Activated T-helper 2 cell treated with anti-CD3 and anti-CD28 coated beads, Interferon-gamma antibody, Interleukin-2, Interleukin-4, amounts not matched to agents 10 μg/mL and 5 μg/mL and 100 μg/mL, durations not matched to agents 14 hours and 24 hours and 36 hours (primary cell): ENCODE results near the gene PARP11. TPM values are rescaled to one million over a fixed set of nuclear protein-coding genes. Genes with fewer than 3 reads are reported as not detected.

Experiments used
- DNase-seq: peaks from one replicate; pipeline ENCODE4 v3.0.0; 2021; ENCODE audit warnings: low spot score
- H3K27ac Mint-ChIP-seq: one replicate; pipeline ENCODE4 v1.8.0; 2021; ENCODE audit warnings: mixed read lengths
- H3K27me3 Mint-ChIP-seq: one replicate; pipeline ENCODE4 v1.8.0; 2021; ENCODE audit warnings: low read depth, mixed read lengths
- H3K36me3 Mint-ChIP-seq: one replicate; pipeline ENCODE4 v1.8.0; 2021; ENCODE audit warnings: low read depth, mixed read lengths
- H3K4me1 Mint-ChIP-seq: one replicate; pipeline ENCODE4 v1.8.0; 2021; ENCODE audit warnings: low read depth, mixed read lengths
- H3K4me3 Mint-ChIP-seq: one replicate; pipeline ENCODE4 v1.8.0; 2021; ENCODE audit warnings: low read depth, mild to moderate bottlenecking, moderate library complexity, mixed read lengths
- H3K9me3 Mint-ChIP-seq: one replicate; pipeline ENCODE4 v1.8.0; 2021; ENCODE audit warnings: mixed read lengths
- intact Hi-C: fragments of 100-400 bp; cut with micrococcal nuclease; formaldehyde crosslinking; loops from one replicate; pipeline ENCODE4 v1.15.1; 2023
- total RNA-seq: library from RNA; stranded (reverse); gene quantifications from 2 replicates; pipeline ENCODE4 v1.2.3, GENCODE V29; 2022

Gene PARP11
- total RNA-seq, 1 donor from 2014 or later: 16.0 TPM

- no peaks in the 10 kb centered on the region for H3K27me3 Mint-ChIP-seq
- peaks cover 15% of the 10 kb centered on the region for H3K36me3 Mint-ChIP-seq
- H3K4me1 Mint-ChIP-seq: peaks cover 25% of the 10 kb centered on the region
- no peak for DNase-seq
- no peaks in the 10 kb centered on the region for H3K9me3 Mint-ChIP-seq
- no peak overlapping the region for H3K27ac Mint-ChIP-seq
- H3K4me3 Mint-ChIP-seq: no peak overlapping the region
- intact Hi-C loops: no loop called here
Measured at GRCh38 chr12:3834774-3835173, 38.4 kb downstream of the PARP11 start.

- H3K4me1 Mint-ChIP-seq: peaks cover 25% of the 10 kb centered on the region
- no peak overlapping the region for H3K4me3 Mint-ChIP-seq
- no peaks in the 10 kb centered on the region for H3K27me3 Mint-ChIP-seq
- intact Hi-C loops: no loop called here
- no peak overlapping the region for H3K27ac Mint-ChIP-seq
- H3K9me3 Mint-ChIP-seq: no peaks in the 10 kb centered on the region
- H3K36me3 Mint-ChIP-seq: peaks cover 11% of the 10 kb centered on the region
- DNase-seq: no peak
Measured at GRCh38 chr12:3833670-3834310, 39.4 kb downstream of the PARP11 start.

- no peaks in the 10 kb centered on the region for H3K27me3 Mint-ChIP-seq
- H3K4me3 Mint-ChIP-seq: no peak overlapping the region
- H3K4me1 Mint-ChIP-seq: peaks cover 19% of the 10 kb centered on the region
- no peaks in the 10 kb centered on the region for H3K9me3 Mint-ChIP-seq
- DNase-seq: no peak
- no peak overlapping the region for H3K27ac Mint-ChIP-seq
- intact Hi-C loops: no loop called here
- peaks cover 7% of the 10 kb centered on the region for H3K36me3 Mint-ChIP-seq
Measured at GRCh38 chr12:3832738-3833137, 40.5 kb downstream of the PARP11 start.

GRCh38 chr12:3828888-3829287 is 44.3 kb downstream of the PARP11 start:
- Mint-ChIP-seq H3K9me3 (no peaks in the 10 kb centered on the region), H3K27me3 (no peaks in the 10 kb centered on the region), H3K36me3 (peaks cover 30% of the 10 kb centered on the region), H3K27ac (no peak overlapping the region), H3K4me1 (no peaks in the 10 kb centered on the region), H3K4me3 (no peak overlapping the region)
- intact Hi-C loops: no loop called here
- no peak for DNase-seq

- no peak overlapping the region for H3K27ac Mint-ChIP-seq
- DNase-seq: no peak
- no peaks in the 10 kb centered on the region for H3K27me3 Mint-ChIP-seq
- intact Hi-C loops: no loop called here
- H3K4me1 Mint-ChIP-seq: no peaks in the 10 kb centered on the region
- no peak overlapping the region for H3K4me3 Mint-ChIP-seq
- peaks cover 33% of the 10 kb centered on the region for H3K36me3 Mint-ChIP-seq
- no peaks in the 10 kb centered on the region for H3K9me3 Mint-ChIP-seq
Measured at GRCh38 chr12:3827301-3828000, 45.7 kb downstream of the PARP11 start.

- Mint-ChIP-seq H3K27me3 (no peaks in the 10 kb centered on the region), H3K36me3 (peaks cover 29% of the 10 kb centered on the region)
- intact Hi-C loops: no loop called here
Measured at GRCh38 chr12:3821441-3821840, 51.8 kb downstream of the PARP11 start.

GRCh38 chr12:3820122-3820521 is 53.1 kb downstream of the PARP11 start:
- no peak for DNase-seq
- Mint-ChIP-seq H3K36me3 (peaks cover 25% of the 10 kb centered on the region), H3K27ac (no peak overlapping the region), H3K9me3 (no peaks in the 10 kb centered on the region), H3K4me3 (no peak overlapping the region), H3K4me1 (peaks cover under 1% of the 10 kb centered on the region), H3K27me3 (no peaks in the 10 kb centered on the region)
- intact Hi-C loops: no loop called here

More at GRCh38 chr12:3821441-3821840, 51.8 kb downstream of the PARP11 start:
- no peak for DNase-seq
- H3K9me3 Mint-ChIP-seq: no peaks in the 10 kb centered on the region
- no peaks in the 10 kb centered on the region for H3K4me1 Mint-ChIP-seq
- no peak overlapping the region for H3K27ac Mint-ChIP-seq
- H3K4me3 Mint-ChIP-seq: no peak overlapping the region

GRCh38 chr12:3816266-3816665 is 56.9 kb downstream of the PARP11 start:
- Mint-ChIP-seq H3K4me1 (peaks cover 1% of the 10 kb centered on the region), H3K4me3 (no peak overlapping the region), H3K9me3 (no peaks in the 10 kb centered on the region), H3K27me3 (no peaks in the 10 kb centered on the region), H3K36me3 (peaks cover 35% of the 10 kb centered on the region), H3K27ac (no peak overlapping the region)
- intact Hi-C loops: no loop called here
- DNase-seq: no peak

GRCh38 chr12:3815094-3815766 is 58.0 kb downstream of the PARP11 start:
- DNase-seq: no peak
- H3K36me3 Mint-ChIP-seq: peaks cover 38% of the 10 kb centered on the region
- H3K27ac Mint-ChIP-seq: no peak overlapping the region
- no peaks in the 10 kb centered on the region for H3K27me3 Mint-ChIP-seq
- intact Hi-C loops: no loop called here
- H3K4me1 Mint-ChIP-seq: peaks cover 4% of the 10 kb centered on the region
- H3K9me3 Mint-ChIP-seq: no peaks in the 10 kb centered on the region
- no peak overlapping the region for H3K4me3 Mint-ChIP-seq

- no peak overlapping the region for H3K27ac Mint-ChIP-seq
- no peaks in the 10 kb centered on the region for H3K9me3 Mint-ChIP-seq
- H3K36me3 Mint-ChIP-seq: peaks cover 52% of the 10 kb centered on the region
- peaks cover 15% of the 10 kb centered on the region for H3K4me1 Mint-ChIP-seq
- no peaks in the 10 kb centered on the region for H3K27me3 Mint-ChIP-seq
- intact Hi-C loops: no loop called here
- DNase-seq: no peak
- no peak overlapping the region for H3K4me3 Mint-ChIP-seq
Measured at GRCh38 chr12:3810540-3810939, 62.7 kb downstream of the PARP11 start.

GRCh38 chr12:3810016-3810370 is 63.2 kb downstream of the PARP11 start:
- no peak for DNase-seq
- peaks cover 48% of the 10 kb centered on the region for H3K36me3 Mint-ChIP-seq
- intact Hi-C loops: no loop called here
- no peak overlapping the region for H3K27ac Mint-ChIP-seq
- no peaks in the 10 kb centered on the region for H3K9me3 Mint-ChIP-seq
- H3K4me1 Mint-ChIP-seq: peaks cover 13% of the 10 kb centered on the region
- no peaks in the 10 kb centered on the region for H3K27me3 Mint-ChIP-seq
- H3K4me3 Mint-ChIP-seq: no peak overlapping the region

- no peak overlapping the region for H3K4me3 Mint-ChIP-seq
- H3K9me3 Mint-ChIP-seq: no peaks in the 10 kb centered on the region
- H3K36me3 Mint-ChIP-seq: peaks cover 45% of the 10 kb centered on the region
- H3K27ac Mint-ChIP-seq: no peak overlapping the region
- H3K4me1 Mint-ChIP-seq: peaks cover 13% of the 10 kb centered on the region
- intact Hi-C loops: no loop called here
- H3K27me3 Mint-ChIP-seq: no peaks in the 10 kb centered on the region
- no peak for DNase-seq
Measured at GRCh38 chr12:3809357-3810015, 63.7 kb downstream of the PARP11 start.

GRCh38 chr12:3805077-3805476 is 68.1 kb downstream of the PARP11 start:
- no peaks in the 10 kb centered on the region for H3K9me3 Mint-ChIP-seq
- no peak overlapping the region for H3K27ac Mint-ChIP-seq
- H3K4me3 Mint-ChIP-seq: no peak overlapping the region
- H3K27me3 Mint-ChIP-seq: no peaks in the 10 kb centered on the region
- no peak for DNase-seq
- peaks cover 14% of the 10 kb centered on the region for H3K4me1 Mint-ChIP-seq
- peaks cover 21% of the 10 kb centered on the region for H3K36me3 Mint-ChIP-seq
- intact Hi-C loops: no loop called here
